GM12875 (cell line): ENCODE data around the gene TMCC1.

ENCODE experiments used
- H3K4me3 ChIP-seq: one replicate; pipeline ENCODE4 v1.5.1; 2011; ENCODE audit warnings: low read depth, low read length, control low read depth
- CTCF ChIP-seq: IDR thresholded peaks from 2 replicates; pipeline ENCODE4 v1.5.1; 2011; ENCODE audit warnings: low read depth, mild to moderate bottlenecking, control low read depth, inconsistent platforms, low read length, moderate library complexity, borderline replicate concordance; ENCODE audit not compliant: insufficient read depth

TMCC1 gene

DNA sequence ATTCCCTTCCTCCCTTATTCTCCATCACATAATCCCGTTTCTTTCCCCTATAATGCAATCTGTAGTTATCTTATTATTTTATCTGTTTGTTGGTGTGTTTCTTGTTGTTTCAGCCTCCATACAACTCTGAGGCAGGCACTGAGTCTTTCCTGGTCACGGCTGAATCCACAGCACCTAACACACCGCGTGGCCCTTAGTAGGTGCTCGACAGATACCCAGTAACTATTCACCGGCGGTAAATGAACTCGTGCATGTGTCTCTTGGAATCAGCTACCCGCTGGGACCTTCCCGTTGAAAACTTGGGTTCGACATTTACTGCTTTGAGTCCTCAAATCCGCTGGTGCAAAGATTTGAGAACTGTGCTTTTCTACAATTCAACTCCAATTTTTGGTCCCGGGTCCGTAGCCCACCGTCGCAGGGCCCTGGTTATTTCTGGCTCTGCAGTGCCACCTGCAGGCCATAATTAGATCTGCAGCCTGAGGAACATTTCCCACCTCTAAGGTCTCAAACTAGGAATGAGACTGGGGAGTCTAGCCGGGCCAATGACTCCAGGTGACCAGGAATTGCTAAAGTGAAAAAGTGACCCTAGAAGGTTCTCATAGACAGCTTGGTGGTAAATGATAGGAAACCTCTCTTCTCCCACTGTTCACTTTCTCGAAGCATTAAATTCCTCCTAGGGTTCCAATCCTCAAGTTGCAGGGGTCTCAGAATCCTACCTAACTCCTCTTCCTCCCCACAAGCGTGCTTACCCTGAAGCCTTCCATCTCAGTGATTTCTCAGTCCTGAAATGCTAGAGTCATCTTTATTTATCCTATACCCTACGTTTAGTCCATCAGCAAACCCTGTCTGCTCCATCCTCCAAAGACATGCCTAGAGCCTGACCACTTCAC lies 41.0 kb upstream of the TMCC1 start:
- TF ChIP-seq CTCF: peak; percentile 76
- H3K4me3 ChIP-seq: no peak overlapping the region

- no peak for TF ChIP-seq CTCF
- no peak overlapping the region for H3K4me3 ChIP-seq
Observed at GRCh38 chr3:129933471-129933870, 40.0 kb upstream of the TMCC1 start.

- no peak for TF ChIP-seq CTCF
- no peak overlapping the region for H3K4me3 ChIP-seq
Observed at GRCh38 chr3:129929383-129929782, 35.9 kb upstream of the TMCC1 start.

- TF ChIP-seq CTCF: no peak
- no peak overlapping the region for H3K4me3 ChIP-seq
Observed at GRCh38 chr3:129927072-129927471, 33.6 kb upstream of the TMCC1 start.

GRCh38 chr3:129919806-129920205 lies 26.3 kb upstream of the TMCC1 start:
- TF ChIP-seq CTCF: no peak
- H3K4me3 ChIP-seq: no peak overlapping the region

GRCh38 chr3:129919357-129919756 lies 25.8 kb upstream of the TMCC1 start:
- H3K4me3 ChIP-seq: no peak overlapping the region
- TF ChIP-seq CTCF: no peak

GRCh38 chr3:129918461-129918860 lies 24.9 kb upstream of the TMCC1 start:
- TF ChIP-seq CTCF: no peak
- no peak overlapping the region for H3K4me3 ChIP-seq
